ENCODE results near the gene EEA1. TPM values are rescaled to one million over a fixed set of nuclear protein-coding genes. Genes with fewer than 3 reads are reported as not detected.

The EEA1 gene
- total RNA-seq, 2 experiments from 2014 or later = 3.0 to 11.9 TPM

DNA sequence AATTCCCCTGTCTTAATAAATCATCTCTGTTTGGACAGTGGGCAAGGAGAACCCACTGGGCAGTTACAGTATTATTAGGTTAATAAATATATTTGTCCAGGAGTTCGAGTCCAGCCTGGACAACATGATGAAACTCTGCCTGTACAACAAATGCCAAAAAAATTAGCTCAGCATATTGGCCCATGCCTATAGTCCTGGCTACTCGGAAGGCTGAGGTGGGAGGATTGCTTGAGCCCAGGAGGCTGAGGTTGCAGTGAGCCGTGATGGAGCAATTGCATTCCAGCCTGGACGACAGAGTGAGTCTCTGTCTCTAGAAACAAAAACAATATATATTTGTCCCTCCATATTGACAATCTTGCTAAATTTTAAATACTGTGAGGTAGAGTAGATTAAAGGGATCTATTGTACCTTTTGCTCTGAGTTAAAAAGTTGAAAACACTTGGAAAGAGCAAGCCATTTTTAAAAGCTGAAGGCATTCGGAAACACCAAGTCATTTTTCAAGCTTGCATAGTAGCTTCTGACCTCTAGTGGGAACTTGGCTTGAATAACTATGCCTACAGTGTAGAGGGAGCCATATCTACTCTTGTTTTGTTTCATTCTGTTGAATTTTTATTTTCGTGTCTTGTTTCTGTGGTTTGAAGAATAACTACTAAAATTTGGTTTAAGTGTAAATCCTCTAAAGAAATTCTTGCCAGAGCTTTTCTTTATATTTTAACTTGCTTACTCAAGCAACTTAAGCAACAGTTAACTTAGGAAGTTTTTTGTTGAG lies 14.6 kb upstream of the EEA1 start:
- no peak overlapping the region for H3K27ac ChIP-seq (ENCODE audit: low read depth, low read length, poor library complexity, severe bottlenecking)
- H3K79me2 ChIP-seq (ENCODE audit: insufficient read depth, low read depth, low read length) = no peaks in the 10 kb centered on the region
- H3K4me1 ChIP-seq (ENCODE audit: insufficient read depth, low read length, poor library complexity, severe bottlenecking) = no peaks in the 10 kb centered on the region
- no peak overlapping the region for H2AFZ ChIP-seq (ENCODE audit: low read length)
- intact Hi-C loops (cut with micrococcal nuclease; ENCODE audit: unreplicated experiment) = no loop called here
- ChIA-PET POLR2A (interaction anchor here (0.6 to 1.6 kb wide), 10 partner anchors 14 to 600 kb away, joined by 3 to 13 read pairs (median 5); partner anchors contain the start of gene EEA1), CTCF (ENCODE audit: unreplicated experiment) (no interaction called here)
- H3K36me3 ChIP-seq (ENCODE audit: insufficient read depth, low read length) = no peaks in the 10 kb centered on the region
- DNase-seq (ENCODE audit: low spot score) = peak; percentile 21
- no peaks in the 10 kb centered on the region for H3K9me2 ChIP-seq (ENCODE audit: insufficient read depth, low read length)
- TF ChIP-seq, protein P1, sequence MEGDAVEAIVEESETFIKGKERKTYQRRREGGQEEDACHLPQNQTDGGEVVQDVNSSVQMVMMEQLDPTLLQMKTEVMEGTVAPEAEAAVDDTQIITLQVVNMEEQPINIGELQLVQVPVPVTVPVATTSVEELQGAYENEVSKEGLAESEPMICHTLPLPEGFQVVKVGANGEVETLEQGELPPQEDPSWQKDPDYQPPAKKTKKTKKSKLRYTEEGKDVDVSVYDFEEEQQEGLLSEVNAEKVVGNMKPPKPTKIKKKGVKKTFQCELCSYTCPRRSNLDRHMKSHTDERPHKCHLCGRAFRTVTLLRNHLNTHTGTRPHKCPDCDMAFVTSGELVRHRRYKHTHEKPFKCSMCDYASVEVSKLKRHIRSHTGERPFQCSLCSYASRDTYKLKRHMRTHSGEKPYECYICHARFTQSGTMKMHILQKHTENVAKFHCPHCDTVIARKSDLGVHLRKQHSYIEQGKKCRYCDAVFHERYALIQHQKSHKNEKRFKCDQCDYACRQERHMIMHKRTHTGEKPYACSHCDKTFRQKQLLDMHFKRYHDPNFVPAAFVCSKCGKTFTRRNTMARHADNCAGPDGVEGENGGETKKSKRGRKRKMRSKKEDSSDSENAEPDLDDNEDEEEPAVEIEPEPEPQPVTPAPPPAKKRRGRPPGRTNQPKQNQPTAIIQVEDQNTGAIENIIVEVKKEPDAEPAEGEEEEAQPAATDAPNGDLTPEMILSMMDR (conservative IDR thresholded peaks at IDR 0.05; ENCODE audit: low read length) = no peak; the same call in 1 of the 2 replicates
- no peak for TF ChIP-seq EZH2phosphoT487 (IDR thresholded peaks at IDR 0.05; ENCODE audit: borderline replicate concordance, low read depth, low read length)
- no peaks in the 10 kb centered on the region for H4K20me1 ChIP-seq (ENCODE audit: insufficient read depth, low read length)
- no peak overlapping the region for H3K4me2 ChIP-seq (ENCODE audit: low read length)
- no TSS peak for BruUV-seq (replicated peaks)
- H3K9me3 ChIP-seq (ENCODE audit: low read length) = no peaks in the 10 kb centered on the region
- no peak overlapping the region for H3K4me3 ChIP-seq (ENCODE audit: low read depth, low read length, poor library complexity, severe bottlenecking)

DNA sequence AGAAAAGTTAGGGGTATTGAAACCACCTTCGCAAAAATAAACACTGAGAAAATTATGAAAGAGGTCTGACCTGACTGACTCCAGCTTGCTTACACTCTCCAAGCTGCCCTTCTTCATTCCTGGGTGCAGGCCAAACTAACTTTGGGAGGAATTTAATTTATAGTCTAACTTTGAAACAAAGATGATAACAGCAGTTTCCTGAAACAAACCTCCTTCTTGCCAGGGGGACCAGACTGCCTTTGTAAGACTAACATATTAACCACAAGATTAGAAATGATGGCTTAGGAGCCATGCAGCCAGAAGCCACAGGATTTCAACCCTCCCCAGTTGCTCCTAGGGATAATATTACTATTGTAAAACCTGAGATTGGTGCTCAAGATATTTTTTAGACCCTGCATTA lies 13.8 kb upstream of the EEA1 start:
- H3K36me3 ChIP-seq (ENCODE audit: insufficient read depth, low read length) = no peaks in the 10 kb centered on the region
- H4K20me1 ChIP-seq (ENCODE audit: insufficient read depth, low read length) = no peaks in the 10 kb centered on the region
- H3K79me2 ChIP-seq (ENCODE audit: insufficient read depth, low read depth, low read length) = no peaks in the 10 kb centered on the region
- ChIA-PET CTCF (ENCODE audit: unreplicated experiment) (no interaction called here), POLR2A (interaction anchor here (1.4 to 1.6 kb wide), 2 partner anchors 13 to 16 kb away, joined by 4 to 5 read pairs; partner anchors contain the start of gene EEA1)
- H3K4me1 ChIP-seq (ENCODE audit: insufficient read depth, low read length, poor library complexity, severe bottlenecking) = no peaks in the 10 kb centered on the region
- no TSS peak for BruUV-seq (replicated peaks)
- H2AFZ ChIP-seq (ENCODE audit: low read length) = no peak overlapping the region
- H3K4me2 ChIP-seq (ENCODE audit: low read length) = no peak overlapping the region
- DNase-seq (ENCODE audit: low spot score) = no peak
- H3K4me3 ChIP-seq (ENCODE audit: low read depth, low read length, poor library complexity, severe bottlenecking) = no peak overlapping the region
- TF ChIP-seq, protein P1 (conservative IDR thresholded peaks at IDR 0.05; ENCODE audit: low read length) = no peak
- TF ChIP-seq EZH2phosphoT487 (IDR thresholded peaks at IDR 0.05; ENCODE audit: borderline replicate concordance, low read depth, low read length) = no peak
- intact Hi-C loops (cut with micrococcal nuclease; ENCODE audit: unreplicated experiment) = no loop called here
- no peak overlapping the region for H3K27ac ChIP-seq (ENCODE audit: low read depth, low read length, poor library complexity, severe bottlenecking)
- no peaks in the 10 kb centered on the region for H3K9me3 ChIP-seq (ENCODE audit: low read length)
- H3K9me2 ChIP-seq (ENCODE audit: insufficient read depth, low read length) = no peaks in the 10 kb centered on the region

DNA sequence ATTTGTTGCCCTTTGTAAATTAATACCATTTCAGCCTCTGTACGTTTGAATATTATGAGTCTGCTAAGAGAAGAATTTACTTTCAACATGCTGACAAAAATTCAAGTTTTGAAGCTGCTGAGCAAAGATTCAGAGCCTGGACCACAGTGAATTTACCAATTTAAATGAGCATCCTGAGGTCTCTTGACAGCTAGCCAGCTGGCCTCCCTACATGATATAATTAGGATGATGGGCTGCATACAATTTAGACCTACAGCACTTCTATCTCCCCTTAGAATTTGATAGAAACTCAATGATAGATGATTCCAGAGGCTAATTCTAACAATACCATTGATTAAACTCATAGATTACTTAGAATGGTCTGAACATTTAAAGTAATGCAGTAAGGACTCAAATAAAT lies 10.0 kb upstream of the EEA1 start:
- Histone ChIP-seq H3K27ac (ENCODE audit: low read depth, low read length, poor library complexity, severe bottlenecking) (no peak overlapping the region), H4K20me1 (ENCODE audit: insufficient read depth, low read length) (no peaks in the 10 kb centered on the region), H3K4me1 (ENCODE audit: insufficient read depth, low read length, poor library complexity, severe bottlenecking) (no peaks in the 10 kb centered on the region), H3K4me2 (ENCODE audit: low read length) (no peak overlapping the region), H3K9me3 (ENCODE audit: low read length) (no peaks in the 10 kb centered on the region), H2AFZ (ENCODE audit: low read length) (no peak overlapping the region), H3K4me3 (ENCODE audit: low read depth, low read length, poor library complexity, severe bottlenecking) (no peak overlapping the region), H3K79me2 (ENCODE audit: insufficient read depth, low read depth, low read length) (no peaks in the 10 kb centered on the region), H3K9me2 (ENCODE audit: insufficient read depth, low read length) (no peaks in the 10 kb centered on the region), H3K36me3 (ENCODE audit: insufficient read depth, low read length) (no peaks in the 10 kb centered on the region)
- ChIA-PET POLR2A (interaction anchor here (0.6 to 1.0 kb wide), 2 partner anchors 8 to 24 kb away, joined by 3 read pairs; no protein-coding TSS in a partner anchor), CTCF (ENCODE audit: unreplicated experiment) (no interaction called here)
- no peak for TF ChIP-seq EZH2phosphoT487 (IDR thresholded peaks at IDR 0.05; ENCODE audit: borderline replicate concordance, low read depth, low read length)
- TF ChIP-seq, protein P1 (conservative IDR thresholded peaks at IDR 0.05; ENCODE audit: low read length) = no peak
- intact Hi-C loops (cut with micrococcal nuclease; ENCODE audit: unreplicated experiment) = no loop called here
- no peak for DNase-seq (ENCODE audit: low spot score)
- no TSS peak for BruUV-seq (replicated peaks)
